T47D (cell line): ENCODE results near the gene WNK2.
A peak's percentile ranks its signal among the peaks of the same experiment; 100 is the strongest.

ENCODE experiments used
- DNase-seq, 2 experiments: peaks; one replicate each; pipeline versions ENCODE4 v3.0.0 to v3.0.0-alpha.2; 2011 to 2012; ENCODE audit warnings: low read depth in 1 of 2, low spot score in 1 of 2
- JUND ChIP-seq: IDR thresholded peaks from 2 replicates; pipeline ENCODE4 v1.6.1; 2012; ENCODE audit warnings: low read depth
- in situ Hi-C: cut with HindIII; loops from 2 replicates; pipeline ENCODE4 v1.10.0; 2016; ENCODE audit warnings: low sequenced_read_pairs, low pct_unique_long_range_greater_than_20kb

WNK2 gene

GRCh38 chr9:93184432-93185265 is 710 bp downstream of the WNK2 start:
- peak in 1 of 2 experiments; percentile 54 for DNase-seq
- TF ChIP-seq JUND: no peak
- in situ Hi-C loops: no loop called here

- in situ Hi-C loops: no loop called here
- no peak for DNase-seq
- TF ChIP-seq JUND: no peak
Observed at GRCh38 chr9:93185266-93186214, 1.6 kb downstream of the WNK2 start.

- TF ChIP-seq JUND: no peak
- in situ Hi-C loops: no loop called here
- DNase-seq: no peak
Observed at GRCh38 chr9:93186215-93186945, 2.4 kb downstream of the WNK2 start.

- in situ Hi-C loops: no loop called here
- TF ChIP-seq JUND: no peak
- no peak for DNase-seq
Observed at GRCh38 chr9:93187047-93187446, 3.1 kb downstream of the WNK2 start.

- in situ Hi-C loops: no loop called here
- DNase-seq: no peak
- no peak for TF ChIP-seq JUND
Observed at GRCh38 chr9:93187574-93187973, 3.6 kb downstream of the WNK2 start.

GRCh38 chr9:93188426-93189368 is 4.8 kb downstream of the WNK2 start:
- no peak for TF ChIP-seq JUND
- in situ Hi-C loops: no loop called here
- no peak for DNase-seq

- in situ Hi-C loops: no loop called here
- no peak for DNase-seq
- no peak for TF ChIP-seq JUND
Observed at GRCh38 chr9:93189369-93190132, 5.6 kb downstream of the WNK2 start.

GRCh38 chr9:93190133-93190525 is 6.2 kb downstream of the WNK2 start:
- no peak for TF ChIP-seq JUND
- in situ Hi-C loops: no loop called here
- DNase-seq: no peak

- TF ChIP-seq JUND: no peak
- no peak for DNase-seq
- in situ Hi-C loops: no loop called here
Observed at GRCh38 chr9:93190656-93191353, 6.9 kb downstream of the WNK2 start.

GRCh38 chr9:93191354-93191660 is 7.4 kb downstream of the WNK2 start:
- DNase-seq: no peak
- in situ Hi-C loops: no loop called here
- no peak for TF ChIP-seq JUND
